ENCODE data around the gene C1QTNF8. TPM values are rescaled to one million over a fixed set of nuclear protein-coding genes. Genes with fewer than 3 reads are reported as not detected.
A peak's percentile ranks its signal among the peaks of the same experiment; 100 is the strongest.
"Not testable (repeated sequence)": the region's sequence is repeated elsewhere in the genome, so short reads cannot be mapped to it uniquely, and the experiment has no call there.

The C1QTNF8 gene
- total RNA-seq, 1 donor from 2014 or later: not detected

- intact Hi-C loops (cut with micrococcal nuclease): no loop called here
- TF ChIP-seq, protein P1, sequence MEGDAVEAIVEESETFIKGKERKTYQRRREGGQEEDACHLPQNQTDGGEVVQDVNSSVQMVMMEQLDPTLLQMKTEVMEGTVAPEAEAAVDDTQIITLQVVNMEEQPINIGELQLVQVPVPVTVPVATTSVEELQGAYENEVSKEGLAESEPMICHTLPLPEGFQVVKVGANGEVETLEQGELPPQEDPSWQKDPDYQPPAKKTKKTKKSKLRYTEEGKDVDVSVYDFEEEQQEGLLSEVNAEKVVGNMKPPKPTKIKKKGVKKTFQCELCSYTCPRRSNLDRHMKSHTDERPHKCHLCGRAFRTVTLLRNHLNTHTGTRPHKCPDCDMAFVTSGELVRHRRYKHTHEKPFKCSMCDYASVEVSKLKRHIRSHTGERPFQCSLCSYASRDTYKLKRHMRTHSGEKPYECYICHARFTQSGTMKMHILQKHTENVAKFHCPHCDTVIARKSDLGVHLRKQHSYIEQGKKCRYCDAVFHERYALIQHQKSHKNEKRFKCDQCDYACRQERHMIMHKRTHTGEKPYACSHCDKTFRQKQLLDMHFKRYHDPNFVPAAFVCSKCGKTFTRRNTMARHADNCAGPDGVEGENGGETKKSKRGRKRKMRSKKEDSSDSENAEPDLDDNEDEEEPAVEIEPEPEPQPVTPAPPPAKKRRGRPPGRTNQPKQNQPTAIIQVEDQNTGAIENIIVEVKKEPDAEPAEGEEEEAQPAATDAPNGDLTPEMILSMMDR (IDR thresholded peaks at IDR 0.05; ENCODE audit: borderline replicate concordance): no peak
- H3K4me3 ChIP-seq: no peak overlapping the region
- peak overlapping the region; percentile 92 for H3K27ac ChIP-seq (replicated peaks)
- peaks cover 54% of the 10 kb centered on the region for H3K27me3 ChIP-seq (ENCODE audit: low read depth)
- H3K9me3 ChIP-seq (replicated peaks): no peaks in the 10 kb centered on the region
- no peak for DNase-seq
- no peaks in the 10 kb centered on the region for H3K36me3 ChIP-seq
- H3K4me1 ChIP-seq: peaks cover 53% of the 10 kb centered on the region
These were observed 1.2 kb downstream of the C1QTNF8 start for GRCh38 chr16:1094601-1095449.

DNA sequence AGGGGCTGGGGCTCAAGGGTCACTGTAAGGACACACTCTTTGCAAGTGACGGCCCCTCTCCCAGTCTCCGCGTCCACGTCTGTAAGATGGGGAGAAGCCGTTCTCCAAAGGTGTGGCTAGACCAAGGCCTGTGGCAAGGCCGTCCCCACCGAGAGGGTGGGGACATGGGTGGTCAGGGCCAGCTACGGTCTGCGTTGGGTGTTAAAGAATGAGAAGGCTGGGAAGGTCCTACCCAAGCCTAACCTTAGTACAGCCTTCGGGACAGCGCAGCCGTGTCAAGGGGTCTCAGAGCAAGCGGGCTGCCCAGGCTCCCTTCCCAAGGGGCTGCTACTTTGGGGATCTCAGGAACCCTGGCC lies 1.9 kb downstream of the C1QTNF8 start:
- H3K27me3 ChIP-seq (ENCODE audit: low read depth): peaks cover 54% of the 10 kb centered on the region

DNA sequence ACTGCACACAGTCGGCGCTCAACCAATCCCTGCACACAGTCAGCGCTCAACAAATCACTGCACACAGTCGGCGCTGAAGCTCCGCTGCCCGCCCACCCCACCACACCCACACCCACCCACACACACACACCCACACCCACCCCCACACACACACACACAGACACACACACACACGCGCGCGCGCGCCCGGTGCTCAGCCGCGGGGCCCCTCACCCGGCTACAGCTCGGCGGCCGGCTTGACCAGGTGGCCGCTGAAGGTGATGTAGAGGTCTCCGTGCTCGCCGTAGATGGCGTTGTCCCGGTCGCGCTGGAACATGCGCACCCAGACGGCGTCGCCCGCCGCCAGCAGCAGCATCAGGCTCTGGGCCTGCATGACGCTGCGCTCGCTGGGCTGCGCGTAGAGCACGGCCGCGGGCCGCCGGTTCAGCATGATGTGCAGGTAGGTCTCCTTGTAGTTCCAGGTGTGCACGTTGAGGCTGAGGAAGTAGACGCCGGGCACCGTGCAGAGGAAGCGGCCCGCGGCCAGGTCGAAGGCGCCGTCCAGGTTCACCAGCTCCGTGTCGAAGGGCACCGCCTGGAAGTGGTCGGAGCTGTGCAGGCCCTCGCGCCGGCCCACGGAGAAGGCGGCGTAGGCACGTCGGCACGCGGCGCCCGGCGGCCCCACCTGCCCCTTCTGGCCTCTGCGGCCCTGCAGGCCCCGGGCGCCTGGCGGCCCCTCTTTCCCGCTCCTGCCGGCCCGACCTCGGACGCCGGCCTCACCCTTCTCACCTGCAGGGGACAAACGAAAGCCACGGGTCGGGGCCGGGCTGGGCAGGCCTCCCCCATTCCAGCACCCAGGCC lies 2.5 kb downstream of the C1QTNF8 start:
- TF ChIP-seq, protein P1 (IDR thresholded peaks at IDR 0.05; ENCODE audit: borderline replicate concordance): no peak
- Histone ChIP-seq H3K4me1 (peaks cover 55% of the 10 kb centered on the region), H3K27me3 (ENCODE audit: low read depth) (peaks cover 56% of the 10 kb centered on the region), H3K4me3 (no peak overlapping the region), H3K27ac (replicated peaks) (peak overlapping the region; percentile 92), H3K9me3 (replicated peaks) (no peaks in the 10 kb centered on the region), H3K36me3 (no peaks in the 10 kb centered on the region)
- intact Hi-C loops (cut with micrococcal nuclease): no loop called here
- no peak for DNase-seq

More for the DNA sequence above, 1.9 kb downstream of the C1QTNF8 start:
- Histone ChIP-seq H3K36me3 (no peaks in the 10 kb centered on the region), H3K27ac (replicated peaks) (peak overlapping the region; percentile 92), H3K4me3 (no peak overlapping the region), H3K9me3 (replicated peaks) (no peaks in the 10 kb centered on the region), H3K4me1 (peaks cover 56% of the 10 kb centered on the region)
- intact Hi-C loops (cut with micrococcal nuclease): no loop called here
- TF ChIP-seq, protein P1 (IDR thresholded peaks at IDR 0.05; ENCODE audit: borderline replicate concordance): no peak
- no peak for DNase-seq

DNA sequence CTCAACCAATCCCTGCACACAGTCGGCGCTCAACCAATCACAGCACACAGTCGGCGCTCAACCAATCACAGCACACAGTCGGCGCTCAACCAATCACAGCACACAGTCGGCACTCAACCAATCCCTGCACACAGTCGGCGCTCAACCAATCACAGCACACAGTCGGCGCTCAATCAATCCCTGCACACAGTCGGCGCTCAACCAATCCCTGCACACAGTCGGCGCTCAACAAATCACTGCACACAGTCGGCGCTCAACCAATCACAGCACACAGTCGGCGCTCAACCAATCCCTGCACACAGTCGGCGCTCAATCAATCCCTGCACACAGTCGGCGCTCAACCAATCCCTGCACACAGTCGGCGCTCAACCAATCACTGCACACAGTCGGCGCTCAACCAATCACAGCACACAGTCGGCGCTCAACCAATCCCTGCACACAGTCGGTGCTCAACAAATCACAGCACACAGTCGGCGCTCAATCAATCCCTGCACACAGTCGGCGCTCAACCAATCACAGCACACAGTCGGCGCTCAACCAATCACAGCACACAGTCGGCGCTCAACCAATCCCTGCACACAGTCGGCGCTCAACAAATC lies 3.3 kb downstream of the C1QTNF8 start:
- H3K9me3 ChIP-seq (replicated peaks); H3K4me3 ChIP-seq; intact Hi-C loops (cut with micrococcal nuclease); H3K27ac ChIP-seq (replicated peaks); DNase-seq; H3K36me3 ChIP-seq: not testable (repeated sequence)
- peaks cover 51% of the 10 kb centered on the region for H3K4me1 ChIP-seq
- peaks cover 56% of the 10 kb centered on the region for H3K27me3 ChIP-seq (ENCODE audit: low read depth)

DNA sequence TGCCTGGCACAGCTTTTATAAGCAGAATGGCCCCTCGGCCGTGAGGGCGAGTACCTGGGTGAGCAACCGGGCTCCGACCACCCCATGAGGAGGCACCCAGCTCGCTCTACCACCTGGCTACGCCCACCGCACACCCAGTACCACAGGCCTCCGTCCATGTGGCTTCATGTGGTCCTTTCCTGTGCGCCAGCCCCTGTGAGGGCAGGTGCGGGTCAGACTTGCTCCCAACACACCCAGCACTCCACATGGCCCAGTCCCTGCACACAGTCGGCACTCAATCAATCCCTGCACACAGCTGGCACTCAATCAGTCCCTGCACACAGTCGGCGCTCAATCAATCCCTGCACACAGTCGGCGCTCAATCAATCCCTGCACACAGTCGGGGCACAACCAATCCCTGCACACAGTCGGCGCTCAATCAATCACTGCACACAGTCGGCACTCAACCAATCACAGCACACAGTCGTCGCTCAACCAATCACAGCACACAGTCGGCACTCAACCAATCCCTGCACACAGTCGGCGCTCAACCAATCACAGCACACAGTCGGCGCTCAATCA lies 4.0 kb downstream of the C1QTNF8 start:
- no peak for DNase-seq
- TF ChIP-seq, protein P1 (IDR thresholded peaks at IDR 0.05; ENCODE audit: borderline replicate concordance): no peak

More for the DNA sequence above, 4.0 kb downstream of the C1QTNF8 start:
- Histone ChIP-seq H3K4me1 (peaks cover 45% of the 10 kb centered on the region), H3K36me3 (no peaks in the 10 kb centered on the region), H3K9me3 (replicated peaks) (no peaks in the 10 kb centered on the region), H3K27me3 (ENCODE audit: low read depth) (peaks cover 56% of the 10 kb centered on the region), H3K27ac (replicated peaks) (peak overlapping the region; percentile 95), H3K4me3 (no peak overlapping the region)
- intact Hi-C loops (cut with micrococcal nuclease): no loop called here

Data from left ventricle myocardium inferior (tissue), 1 donor.